ENCODE data around the gene HAUS8. TPM values are rescaled to one million over a fixed set of nuclear protein-coding genes. Genes with fewer than 3 reads are reported as not detected.

HAUS8 gene
- total RNA-seq, 4 donors from 2014 or later = 3.3 to 7.0 (median 5.7) TPM

GRCh38 chr19:17055636-17056035, 19.6 kb downstream of the HAUS8 start:
- intact Hi-C loops (cut with DNase I; ENCODE audit: low total_unique reads) = no loop called here
- 90 to 92% methylated on average over 15 of the region's 15 CpGs for WGBS, 2 donors

GRCh38 chr19:17054746-17055145, 20.5 kb downstream of the HAUS8 start:
- TF ChIP-seq CTCF (IDR thresholded peaks at IDR 0.05) (no peak), POLR2A (IDR thresholded peaks at IDR 0.05) (no peak)
- WGBS, 2 donors = 91 to 93% methylated on average over 5 of the region's 5 CpGs
- intact Hi-C loops (cut with DNase I; ENCODE audit: low total_unique reads) = loop anchor here (5.0 kb wide), 1 partner anchor 282 kb away; no protein-coding TSS in a partner anchor
- no peak for DNase-seq (ENCODE audit: low spot score in 2 of 2)
- no peak overlapping the region for H3K4me3 ChIP-seq (ENCODE audit: low read depth, poor library complexity, severe bottlenecking)

More at GRCh38 chr19:17055636-17056035, 19.6 kb downstream of the HAUS8 start:
- DNase-seq (ENCODE audit: low spot score in 2 of 2) = no peak
- H3K4me3 ChIP-seq (ENCODE audit: low read depth, poor library complexity, severe bottlenecking) = no peak overlapping the region
- no peak for TF ChIP-seq POLR2A (IDR thresholded peaks at IDR 0.05)
- TF ChIP-seq CTCF (IDR thresholded peaks at IDR 0.05) = no peak

- intact Hi-C loops (cut with DNase I; ENCODE audit: low total_unique reads) = loop anchor here (5.0 kb wide), 1 partner anchor 280 kb away; no protein-coding TSS in a partner anchor
- H3K4me3 ChIP-seq (ENCODE audit: low read depth, poor library complexity, severe bottlenecking) = no peak overlapping the region
- TF ChIP-seq CTCF (IDR thresholded peaks at IDR 0.05) (no peak), POLR2A (IDR thresholded peaks at IDR 0.05) (no peak)
- WGBS, 2 donors = 61 to 70% methylated on average over 8 of the region's 8 CpGs
- no peak for DNase-seq (ENCODE audit: low spot score in 2 of 2)
These were observed 22.8 kb downstream of the HAUS8 start for GRCh38 chr19:17052439-17052838.

- TF ChIP-seq POLR2A (IDR thresholded peaks at IDR 0.05) (no peak), CTCF (IDR thresholded peaks at IDR 0.05) (no peak)
- intact Hi-C loops (cut with DNase I; ENCODE audit: low total_unique reads) = loop anchor here (5.0 kb wide), 1 partner anchor 277 kb away; no protein-coding TSS in a partner anchor
- H3K4me3 ChIP-seq (ENCODE audit: low read depth, poor library complexity, severe bottlenecking) = no peak overlapping the region
- WGBS, 2 donors = 58 to 76% methylated on average over 18 of the region's 18 CpGs
- no peak for DNase-seq (ENCODE audit: low spot score in 2 of 2)
These were observed 25.5 kb downstream of the HAUS8 start for GRCh38 chr19:17049711-17050280.

GRCh38 chr19:17048885-17049453, 26.3 kb downstream of the HAUS8 start:
- no peak for TF ChIP-seq CTCF (IDR thresholded peaks at IDR 0.05)
- TF ChIP-seq POLR2A (IDR thresholded peaks at IDR 0.05) = no peak
- no peak for DNase-seq (ENCODE audit: low spot score in 2 of 2)
- intact Hi-C loops (cut with DNase I; ENCODE audit: low total_unique reads) = no loop called here
- 82 to 84% methylated on average over 16 of the region's 16 CpGs for WGBS, 2 donors
- H3K4me3 ChIP-seq (ENCODE audit: low read depth, poor library complexity, severe bottlenecking) = no peak overlapping the region
